Activated CD8-positive, alpha-beta memory T cell treated with anti-CD3 and anti-CD28 coated beads for 4 hours (primary cell): ENCODE data around the gene TSSK3.

Experiments used
- DNase-seq, 2 donors: peaks; one replicate each; pipeline ENCODE4 v3.0.0-alpha.2; 2020; ENCODE audit warnings: low read depth in 2 of 2

Gene TSSK3, protein sequence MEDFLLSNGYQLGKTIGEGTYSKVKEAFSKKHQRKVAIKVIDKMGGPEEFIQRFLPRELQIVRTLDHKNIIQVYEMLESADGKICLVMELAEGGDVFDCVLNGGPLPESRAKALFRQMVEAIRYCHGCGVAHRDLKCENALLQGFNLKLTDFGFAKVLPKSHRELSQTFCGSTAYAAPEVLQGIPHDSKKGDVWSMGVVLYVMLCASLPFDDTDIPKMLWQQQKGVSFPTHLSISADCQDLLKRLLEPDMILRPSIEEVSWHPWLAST

DNA sequence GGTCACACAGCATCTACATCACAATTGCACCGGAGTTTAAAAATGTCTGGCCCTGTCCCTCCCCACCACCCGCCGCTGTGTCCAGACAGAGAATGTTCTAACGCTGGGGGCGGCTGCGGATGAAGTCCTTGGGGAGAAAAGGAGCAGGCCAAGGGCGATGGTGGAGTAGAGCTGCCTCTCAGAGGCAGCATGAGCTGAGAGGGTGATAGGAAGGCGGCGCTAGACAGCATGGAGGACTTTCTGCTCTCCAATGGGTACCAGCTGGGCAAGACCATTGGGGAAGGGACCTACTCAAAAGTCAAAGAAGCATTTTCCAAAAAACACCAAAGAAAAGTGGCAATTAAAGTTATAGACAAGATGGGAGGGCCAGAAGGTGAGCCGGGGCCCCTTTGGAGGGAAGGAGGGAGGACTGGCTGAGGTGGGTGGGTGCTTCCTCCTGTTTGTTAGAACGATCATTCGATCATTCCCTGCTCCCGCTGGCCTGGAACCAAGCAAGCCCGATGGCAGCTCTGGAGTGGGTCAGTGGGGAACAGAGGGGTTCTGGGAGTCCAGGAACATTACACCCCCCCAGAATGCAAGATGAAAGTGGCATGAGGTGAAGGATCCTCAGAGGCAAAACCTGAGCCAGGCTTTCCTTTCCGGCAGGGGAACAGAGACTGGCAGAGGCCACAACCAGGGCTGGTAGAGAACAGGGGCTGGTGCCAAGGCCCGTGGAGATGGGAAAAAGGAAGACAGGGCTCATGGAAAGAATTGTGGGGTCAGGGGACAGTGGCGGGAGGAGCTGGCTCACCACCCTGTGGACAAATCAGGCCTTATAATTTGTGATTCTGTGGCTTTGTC lies at the start of gene TSSK3, which contains the start of gene FAM229A:
Gene TSSK3, plus strand, starts transcription at position 66 of the 840 bp plus-strand sequence. Its CDS starts 163 bp downstream, at position 229.
Gene FAM229A, minus strand, starts transcription at position 12 of the 840 bp plus-strand sequence. CDS start 394 bp downstream, outside the sequence.
- DNase-seq: no peak

GRCh38 chr1:32316903-32317277 lies 45.4 kb upstream of the TSSK3 start:
- DNase-seq: no peak

DNA sequence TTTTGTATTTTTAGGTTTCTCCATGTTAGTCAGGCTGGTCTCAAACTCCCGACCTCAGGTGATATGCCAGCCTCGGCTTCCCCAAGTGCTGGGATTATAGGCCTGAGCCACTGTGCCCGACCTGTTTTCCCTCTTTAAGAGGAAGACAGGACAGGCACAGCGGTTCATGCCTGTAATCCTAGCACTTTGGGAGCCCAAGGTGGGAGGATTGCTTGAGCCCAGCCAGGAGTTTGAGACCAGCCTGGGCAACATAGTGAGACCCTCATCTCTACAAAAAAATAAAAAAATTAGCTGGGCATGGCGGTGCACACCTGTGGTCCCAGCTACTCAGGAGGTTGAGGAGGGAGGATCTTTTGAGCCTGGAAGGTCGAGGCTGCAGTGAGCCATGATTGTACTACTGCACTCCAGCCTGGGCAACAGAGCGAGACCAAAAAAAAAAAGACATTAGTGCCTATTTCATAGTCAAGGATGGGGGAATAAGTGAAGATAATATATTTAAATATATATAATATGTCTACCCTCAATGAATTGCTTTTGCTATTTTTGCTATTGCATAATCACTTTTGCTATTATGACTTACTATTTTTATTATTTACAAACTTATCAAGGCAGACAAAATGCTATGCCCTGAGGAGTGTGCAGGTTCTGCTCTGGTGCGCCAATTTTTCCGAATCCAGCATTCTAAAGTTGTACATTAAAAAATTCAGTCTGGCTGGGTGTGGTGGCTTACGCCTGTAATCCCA lies 44.0 kb upstream of the TSSK3 start:
- no peak for DNase-seq

GRCh38 chr1:32321712-32322291 lies 40.5 kb upstream of the TSSK3 start:
- DNase-seq: no peak

- no peak for DNase-seq
These were observed 35.1 kb upstream of the TSSK3 start for GRCh38 chr1:32327204-32327603.

- DNase-seq: no peak
These were observed 32.3 kb upstream of the TSSK3 start for GRCh38 chr1:32329931-32330466.

- no peak for DNase-seq
These were observed 31.7 kb upstream of the TSSK3 start for GRCh38 chr1:32330558-32331151.

DNA sequence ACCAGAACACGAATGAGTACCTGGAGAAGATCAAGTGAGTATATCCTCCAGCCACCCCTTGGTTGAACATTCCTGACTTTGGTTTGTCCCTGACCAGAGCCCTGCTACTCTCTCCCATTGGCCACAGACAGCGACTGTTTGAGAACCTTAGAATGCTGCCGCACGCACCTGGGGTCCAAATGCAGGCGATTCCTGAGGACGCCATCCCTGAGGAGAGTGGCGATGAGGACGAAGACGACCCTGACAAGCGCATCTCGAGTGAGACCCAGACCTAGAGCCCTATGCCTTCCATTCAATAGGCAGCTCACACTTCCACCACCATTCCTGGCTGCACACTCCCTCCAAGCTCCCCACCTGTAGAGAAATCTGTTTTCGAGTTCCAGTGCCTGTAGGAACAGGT lies 30.8 kb upstream of the TSSK3 start:
- no peak for DNase-seq

DNA sequence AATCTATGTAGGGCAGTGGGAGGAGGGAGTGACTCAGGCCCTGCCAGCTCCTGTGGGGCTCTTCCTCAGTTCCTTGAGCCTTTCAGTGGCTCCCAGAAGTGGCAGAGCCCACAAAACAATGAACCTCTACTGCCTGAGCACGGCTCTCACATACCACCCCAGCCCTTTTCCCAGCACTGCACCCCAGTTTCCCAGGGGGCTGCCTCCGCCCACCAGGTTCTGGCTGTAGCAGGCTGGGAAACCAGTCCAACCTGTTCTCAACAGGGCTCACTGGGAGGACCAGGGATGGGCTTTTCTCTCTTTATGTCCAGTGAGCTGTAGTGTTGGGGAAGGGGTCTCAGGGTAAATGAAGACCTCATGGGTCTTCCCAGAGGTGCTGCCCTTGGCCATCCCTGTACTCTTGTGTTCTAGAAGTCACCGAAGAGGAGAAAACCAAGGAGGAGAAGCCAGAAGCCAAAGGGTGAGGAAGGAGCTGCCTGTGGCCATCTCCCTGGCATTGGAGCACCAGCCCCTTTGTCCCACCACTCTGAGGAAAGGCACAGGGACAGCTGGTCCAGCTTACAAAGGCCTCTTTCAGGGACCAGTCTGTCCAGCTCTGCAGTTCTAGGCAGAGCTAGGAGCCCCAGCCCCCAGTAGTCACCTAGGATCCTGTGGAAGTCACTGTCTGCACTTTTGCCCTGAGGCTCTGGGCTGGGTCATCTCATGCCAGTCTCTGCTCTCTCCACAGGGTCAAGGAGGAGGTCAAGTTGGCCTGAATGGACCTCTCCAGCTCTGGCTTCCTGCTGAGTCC lies 29.9 kb upstream of the TSSK3 start:
- no peak for DNase-seq

DNA sequence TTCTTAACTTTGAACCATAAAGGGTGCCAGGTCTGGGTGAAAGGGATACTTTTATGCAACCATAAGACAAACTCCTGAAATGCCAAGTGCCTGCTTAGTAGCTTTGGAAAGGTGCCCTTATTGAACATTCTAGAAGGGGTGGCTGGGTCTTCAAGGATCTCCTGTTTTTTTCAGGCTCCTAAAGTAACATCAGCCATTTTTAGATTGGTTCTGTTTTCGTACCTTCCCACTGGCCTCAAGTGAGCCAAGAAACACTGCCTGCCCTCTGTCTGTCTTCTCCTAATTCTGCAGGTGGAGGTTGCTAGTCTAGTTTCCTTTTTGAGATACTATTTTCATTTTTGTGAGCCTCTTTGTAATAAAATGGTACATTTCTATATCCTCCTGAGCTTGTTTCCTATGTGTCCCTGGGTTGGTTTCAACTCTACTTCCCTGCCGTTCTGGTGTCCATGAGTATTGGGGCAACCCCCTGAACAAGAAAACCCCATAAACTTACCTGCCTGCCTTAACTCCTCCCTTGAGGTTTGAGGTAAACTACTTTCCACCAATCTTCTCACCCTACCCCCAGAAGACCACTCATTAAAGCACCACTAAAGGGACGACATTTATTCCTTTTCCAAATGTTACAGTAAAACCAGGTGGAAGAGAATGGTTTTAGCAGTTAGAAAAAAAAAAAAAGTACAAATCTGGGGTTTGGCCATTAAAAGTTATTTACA lies 28.9 kb upstream of the TSSK3 start:
- DNase-seq: no peak

DNA sequence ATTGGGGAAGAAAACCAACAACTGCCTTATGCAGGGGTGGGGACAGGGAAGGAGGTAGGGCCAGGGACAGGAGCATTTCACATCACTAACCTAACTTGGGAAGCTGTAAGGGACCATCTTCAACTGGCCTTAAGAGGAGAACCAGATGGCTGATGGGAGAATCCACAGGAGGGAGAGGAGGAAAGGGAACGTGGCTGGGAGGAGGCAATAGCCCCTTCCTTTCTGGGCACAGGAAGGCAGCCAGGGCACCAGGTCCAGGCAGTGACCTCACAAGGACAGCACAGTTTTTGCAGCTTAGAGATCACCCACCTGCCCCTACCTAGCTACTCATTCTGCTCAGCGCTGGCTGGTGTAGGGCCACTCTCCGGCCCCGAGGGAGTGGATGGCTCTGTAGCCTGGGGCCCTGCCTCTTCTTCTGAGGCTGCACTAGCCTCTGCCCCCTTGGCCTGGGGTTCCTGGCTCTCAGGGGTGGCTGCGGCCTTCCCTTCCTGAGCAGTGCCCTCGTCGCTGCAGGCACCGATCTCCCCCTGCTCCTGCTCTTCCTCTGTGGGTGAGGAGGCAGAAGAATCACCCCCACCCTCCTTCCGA lies 28.0 kb upstream of the TSSK3 start:
- no peak for DNase-seq

- peak in 1 of 2 donors; percentile 43 for DNase-seq
These were observed 27.3 kb upstream of the TSSK3 start for GRCh38 chr1:32334864-32335534.

GRCh38 chr1:32335535-32335789 lies 26.9 kb upstream of the TSSK3 start:
- DNase-seq: no peak

- peak; percentile 71 to 72 for DNase-seq
These were observed 26.3 kb upstream of the TSSK3 start, which contains the start of gene MARCKSL1 for GRCh38 chr1:32335790-32336590. TSS of gene MARCKSL1 (minus strand) at chr1:32336233. CDS start at chr1:32336033, 200 bp downstream.

GRCh38 chr1:32336591-32336932 lies 25.8 kb upstream of the TSSK3 start:
- DNase-seq: no peak

DNA sequence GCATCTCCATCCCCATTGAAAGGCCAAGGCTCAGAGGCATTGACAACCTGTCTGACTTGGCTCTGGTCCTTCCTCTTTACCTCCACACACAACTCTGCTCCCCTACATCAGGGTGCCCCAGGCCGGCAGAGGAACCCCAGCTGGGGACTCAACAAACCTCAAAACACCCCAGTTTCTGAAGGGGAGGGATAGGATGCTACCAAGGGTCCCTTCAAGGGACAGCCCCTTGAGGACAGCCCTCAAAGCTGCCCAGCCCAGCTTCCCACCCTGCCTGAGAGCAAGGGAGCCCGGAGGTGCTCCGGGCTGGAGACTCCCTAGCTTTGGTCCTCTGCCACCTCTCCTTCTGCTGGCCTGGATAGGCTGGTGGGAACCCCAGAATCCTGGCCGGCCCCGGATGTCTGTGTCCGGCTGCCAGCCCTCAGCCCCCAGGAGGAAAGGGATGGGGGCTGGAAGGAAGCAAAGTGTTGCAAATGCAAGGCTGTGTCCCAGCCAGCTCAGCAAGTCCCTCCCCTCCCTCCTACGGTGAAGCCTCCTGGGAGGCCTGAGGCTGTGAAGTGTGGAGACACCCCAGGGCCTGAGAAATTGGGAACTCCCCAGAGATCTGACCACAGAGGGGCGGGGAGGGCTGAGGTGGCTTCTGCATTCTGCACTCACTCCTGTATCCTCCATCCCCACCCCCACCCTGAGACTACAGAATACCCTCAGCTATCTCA lies 25.2 kb upstream of the TSSK3 start:
- DNase-seq: peak in 1 of 2 donors; percentile 38

DNA sequence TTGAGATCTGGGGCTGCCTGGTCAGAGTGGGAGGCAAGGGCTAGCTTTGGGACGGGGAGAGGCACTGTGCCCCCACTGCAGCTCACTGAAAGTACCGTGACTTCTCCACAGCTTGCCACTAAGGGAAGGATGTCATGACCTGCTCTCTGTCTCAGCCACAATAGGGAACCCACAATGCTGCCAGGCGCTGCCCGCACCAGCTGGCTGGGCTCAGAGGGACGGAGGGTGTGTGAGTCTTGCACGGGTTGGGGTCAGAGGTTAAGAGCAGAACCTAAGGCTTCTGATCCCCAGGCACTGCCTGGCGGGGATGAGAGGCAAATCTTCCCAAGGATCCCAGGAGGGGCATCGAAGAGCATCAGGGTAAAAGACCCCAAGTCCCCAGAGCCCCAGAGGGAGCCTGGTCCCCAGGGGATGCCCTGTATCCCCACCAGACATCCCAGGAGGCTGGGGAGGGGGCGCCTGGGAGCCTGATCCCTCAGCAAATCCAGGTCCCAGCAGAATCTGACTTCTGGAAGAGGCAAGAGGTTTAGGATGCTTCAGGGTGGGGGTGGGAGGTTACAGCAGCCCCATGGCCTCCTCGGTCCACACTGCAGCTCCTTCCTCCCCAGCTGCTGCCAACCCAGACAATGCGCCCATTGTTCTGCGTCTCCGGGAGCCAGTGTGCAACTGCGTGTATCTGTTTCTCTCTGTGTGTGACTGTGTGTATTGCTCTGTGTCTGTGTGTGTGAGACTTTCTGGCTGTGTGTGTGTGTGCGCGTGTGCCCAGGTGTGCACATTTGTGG lies 24.3 kb upstream of the TSSK3 start:
- no peak for DNase-seq
